Gastroesophageal sphincter (tissue), 3 donors: ENCODE results near the gene DCXR.

ENCODE experiments used
- CTCF ChIP-seq, 4 experiments: fragments of 200-600 bp in 2 of 4; fragments of 450-650 bp in 2 of 4; sonication (generic) in 1 of 4; IDR thresholded peaks; one replicate each; pipeline ENCODE4 v1.5.1; 2017 to 2019; ENCODE audit warnings: antibody characterized with exemption in 4 of 4, mild to moderate bottlenecking in 2 of 4, moderate library complexity in 2 of 4
- EP300 ChIP-seq: sonication (generic); formaldehyde crosslinking; IDR thresholded peaks from one replicate; pipeline ENCODE4 v1.6.1; 2017; ENCODE audit warnings: antibody characterized with exemption, mild to moderate bottlenecking
- POLR2A ChIP-seq, 2 donors: fragments of 450-650 bp; IDR thresholded peaks; one replicate each; pipeline ENCODE4 v1.6.1; 2017; ENCODE audit warnings: antibody characterized with exemption in 2 of 2, mild to moderate bottlenecking in 2 of 2, moderate library complexity in 1 of 2
- POLR2AphosphoS5 ChIP-seq: sonication (generic); formaldehyde crosslinking; IDR thresholded peaks from one replicate; pipeline ENCODE4 v1.6.1; 2017; ENCODE audit warnings: antibody characterized with exemption

GRCh38 chr17:82017612-82018151, 19.8 kb downstream of the DCXR start:
- TF ChIP-seq CTCF (IDR thresholded peaks at IDR 0.05) (no peak), POLR2AphosphoS5 (no peak), POLR2A (IDR thresholded peaks at IDR 0.05) (no peak), EP300 (no peak)
